Measurements from ENCODE around the gene SLC22A23. TPM values are rescaled to one million over a fixed set of nuclear protein-coding genes. Genes with fewer than 3 reads are reported as not detected.

SLC22A23 gene
- total RNA-seq, 1 donor from 2014 or later = 3.6 TPM

- peaks cover 8% of the 10 kb centered on the region for H3K36me3 ChIP-seq (ENCODE audit: control insufficient read depth, insufficient read depth, low read length)
- no peak overlapping the region for H3K4me3 ChIP-seq (ENCODE audit: low read depth, low read length)
- TF ChIP-seq, protein P1, sequence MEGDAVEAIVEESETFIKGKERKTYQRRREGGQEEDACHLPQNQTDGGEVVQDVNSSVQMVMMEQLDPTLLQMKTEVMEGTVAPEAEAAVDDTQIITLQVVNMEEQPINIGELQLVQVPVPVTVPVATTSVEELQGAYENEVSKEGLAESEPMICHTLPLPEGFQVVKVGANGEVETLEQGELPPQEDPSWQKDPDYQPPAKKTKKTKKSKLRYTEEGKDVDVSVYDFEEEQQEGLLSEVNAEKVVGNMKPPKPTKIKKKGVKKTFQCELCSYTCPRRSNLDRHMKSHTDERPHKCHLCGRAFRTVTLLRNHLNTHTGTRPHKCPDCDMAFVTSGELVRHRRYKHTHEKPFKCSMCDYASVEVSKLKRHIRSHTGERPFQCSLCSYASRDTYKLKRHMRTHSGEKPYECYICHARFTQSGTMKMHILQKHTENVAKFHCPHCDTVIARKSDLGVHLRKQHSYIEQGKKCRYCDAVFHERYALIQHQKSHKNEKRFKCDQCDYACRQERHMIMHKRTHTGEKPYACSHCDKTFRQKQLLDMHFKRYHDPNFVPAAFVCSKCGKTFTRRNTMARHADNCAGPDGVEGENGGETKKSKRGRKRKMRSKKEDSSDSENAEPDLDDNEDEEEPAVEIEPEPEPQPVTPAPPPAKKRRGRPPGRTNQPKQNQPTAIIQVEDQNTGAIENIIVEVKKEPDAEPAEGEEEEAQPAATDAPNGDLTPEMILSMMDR (IDR thresholded peaks at IDR 0.05; ENCODE audit: insufficient read depth, low read length, poor library complexity, severe bottlenecking) = no peak
- no peak for DNase-seq (ENCODE audit: low read depth)
- H3K27me3 ChIP-seq (ENCODE audit: control insufficient read depth, insufficient read depth, low read length) = no peaks in the 10 kb centered on the region
Observed at GRCh38 chr6:3267162-3267561, 189.7 kb downstream of the SLC22A23 start.

DNA sequence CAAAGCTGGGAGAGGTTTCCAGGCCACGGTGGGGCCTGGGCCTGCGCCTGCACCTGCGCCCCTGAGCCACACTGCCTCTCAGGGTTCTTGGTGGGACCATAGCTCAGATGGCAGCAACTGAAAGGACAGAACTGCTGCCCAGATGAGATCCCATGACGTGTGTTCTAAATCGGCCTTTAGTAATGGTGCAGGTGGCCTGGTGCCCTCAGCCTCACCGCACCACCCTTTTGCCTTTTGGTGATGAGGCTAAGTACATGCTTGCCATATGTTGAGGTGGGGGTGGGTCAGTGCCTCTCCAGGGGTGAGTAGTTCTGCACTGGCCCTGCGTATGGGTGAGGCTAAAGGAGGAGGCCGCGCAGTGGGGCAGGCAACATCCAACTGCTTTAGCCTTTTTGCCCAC lies 190.7 kb downstream of the SLC22A23 start:
- Histone ChIP-seq H3K36me3 (ENCODE audit: control insufficient read depth, insufficient read depth, low read length) (peaks cover 7% of the 10 kb centered on the region), H3K4me3 (ENCODE audit: low read depth, low read length) (no peak overlapping the region), H3K27me3 (ENCODE audit: control insufficient read depth, insufficient read depth, low read length) (no peaks in the 10 kb centered on the region)
- TF ChIP-seq, protein P1 (IDR thresholded peaks at IDR 0.05; ENCODE audit: insufficient read depth, low read length, poor library complexity, severe bottlenecking) = no peak
- DNase-seq (ENCODE audit: low read depth) = no peak

DNA sequence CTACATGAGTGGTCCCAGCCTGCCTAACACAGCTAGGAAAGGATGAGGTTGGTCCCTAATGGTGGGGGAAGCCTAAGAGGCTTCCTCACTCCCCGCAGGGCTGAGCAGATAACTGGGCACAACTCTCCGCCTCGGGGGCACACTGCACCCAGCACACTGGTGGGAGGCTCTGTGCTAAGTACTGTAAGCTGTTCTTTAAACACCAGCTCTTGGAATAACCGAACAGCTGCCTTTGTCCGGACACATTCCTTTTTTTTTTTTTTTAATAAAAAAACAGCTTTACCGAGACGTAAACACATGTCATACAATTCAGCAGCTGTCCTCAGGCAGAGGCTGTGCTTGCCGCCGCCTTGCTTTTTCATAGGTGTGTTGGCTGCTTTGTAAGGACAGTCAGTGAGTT lies 191.2 kb downstream of the SLC22A23 start:
- H3K36me3 ChIP-seq (ENCODE audit: control insufficient read depth, insufficient read depth, low read length) = peaks cover 7% of the 10 kb centered on the region
- no peaks in the 10 kb centered on the region for H3K27me3 ChIP-seq (ENCODE audit: control insufficient read depth, insufficient read depth, low read length)
- TF ChIP-seq, protein P1 (IDR thresholded peaks at IDR 0.05; ENCODE audit: insufficient read depth, low read length, poor library complexity, severe bottlenecking) = no peak
- DNase-seq (ENCODE audit: low read depth) = no peak
- no peak overlapping the region for H3K4me3 ChIP-seq (ENCODE audit: low read depth, low read length)

DNA sequence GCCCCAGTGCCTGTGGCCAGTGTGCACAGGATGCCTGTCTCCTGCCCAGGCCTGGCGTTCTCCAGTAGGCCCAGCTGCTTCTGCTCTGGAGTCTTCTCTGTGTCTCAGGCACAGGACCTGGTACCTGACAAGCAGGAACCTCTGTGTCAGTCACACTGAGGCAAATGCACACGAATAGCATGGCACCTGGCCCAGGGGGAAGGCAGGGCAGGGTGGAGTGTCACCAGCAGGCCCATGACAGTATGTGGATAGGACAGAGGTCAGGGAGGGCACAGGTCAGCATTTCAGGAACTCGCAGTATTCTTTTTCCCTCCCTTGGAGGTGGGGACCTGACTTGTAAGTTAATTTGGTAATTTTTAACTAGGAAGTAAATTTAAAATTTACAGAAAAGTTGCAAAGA lies 192.5 kb downstream of the SLC22A23 start:
- Histone ChIP-seq H3K36me3 (ENCODE audit: control insufficient read depth, insufficient read depth, low read length) (peaks cover 6% of the 10 kb centered on the region), H3K4me3 (ENCODE audit: low read depth, low read length) (no peak overlapping the region), H3K27me3 (ENCODE audit: control insufficient read depth, insufficient read depth, low read length) (no peaks in the 10 kb centered on the region)
- no peak for DNase-seq (ENCODE audit: low read depth)
- TF ChIP-seq, protein P1 (IDR thresholded peaks at IDR 0.05; ENCODE audit: insufficient read depth, low read length, poor library complexity, severe bottlenecking) = no peak

DNA sequence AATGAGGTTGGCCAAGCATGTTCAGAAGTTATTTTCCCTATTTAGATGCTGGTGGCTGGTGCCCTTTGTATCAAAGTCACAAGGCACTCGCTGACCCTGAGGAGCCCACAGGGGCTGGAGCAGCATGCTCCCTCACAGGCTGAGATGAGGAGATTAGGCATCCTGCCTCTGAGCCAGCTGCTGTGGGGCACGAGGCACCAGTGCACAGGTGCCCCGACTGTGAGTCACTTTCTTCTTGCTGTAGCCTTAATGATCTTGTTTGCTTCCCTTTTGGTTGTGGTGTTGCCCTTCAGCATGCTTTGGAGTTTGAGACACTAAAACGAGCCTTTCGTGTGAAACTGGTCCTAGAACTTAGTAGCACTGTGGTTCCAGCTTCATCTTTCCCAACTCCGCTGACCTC lies 193.8 kb downstream of the SLC22A23 start:
- no peak for DNase-seq (ENCODE audit: low read depth)
- H3K4me3 ChIP-seq (ENCODE audit: low read depth, low read length) = no peak overlapping the region
- no peaks in the 10 kb centered on the region for H3K27me3 ChIP-seq (ENCODE audit: control insufficient read depth, insufficient read depth, low read length)
- peaks cover 3% of the 10 kb centered on the region for H3K36me3 ChIP-seq (ENCODE audit: control insufficient read depth, insufficient read depth, low read length)
- TF ChIP-seq, protein P1 (IDR thresholded peaks at IDR 0.05; ENCODE audit: insufficient read depth, low read length, poor library complexity, severe bottlenecking) = no peak

GRCh38 chr6:3261921-3262320 lies 194.9 kb downstream of the SLC22A23 start:
- Histone ChIP-seq H3K27me3 (ENCODE audit: control insufficient read depth, insufficient read depth, low read length) (peaks cover 2% of the 10 kb centered on the region), H3K4me3 (ENCODE audit: low read depth, low read length) (no peak overlapping the region), H3K36me3 (ENCODE audit: control insufficient read depth, insufficient read depth, low read length) (peaks cover 3% of the 10 kb centered on the region)
- no peak for DNase-seq (ENCODE audit: low read depth)
- TF ChIP-seq, protein P1 (IDR thresholded peaks at IDR 0.05; ENCODE audit: insufficient read depth, low read length, poor library complexity, severe bottlenecking) = no peak
